ENCODE results near the gene APC2.
"Not testable (repeated sequence)": the region's sequence is repeated elsewhere in the genome, so short reads cannot be mapped to it uniquely, and the experiment has no call there.

DNA sequence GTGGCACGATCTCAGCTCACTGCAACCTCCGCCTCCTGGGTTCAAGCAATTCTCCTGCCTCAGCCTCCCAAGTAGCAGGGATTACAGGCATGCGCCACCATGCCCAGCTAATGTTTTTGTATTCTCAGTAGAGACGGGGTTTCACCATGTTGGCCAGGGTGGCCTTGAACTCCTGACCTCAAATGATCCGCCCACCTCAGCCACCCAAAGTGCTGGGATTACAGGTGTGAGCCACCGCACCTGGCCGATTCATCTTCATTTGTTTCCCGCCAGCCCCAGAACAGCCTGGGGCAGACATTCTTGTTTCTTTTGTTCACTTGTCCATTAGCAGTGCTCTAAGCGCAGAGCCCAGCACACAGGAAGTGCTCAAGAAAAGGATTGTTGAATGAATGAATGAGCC lies 27.1 kb downstream of the APC2 start:
- TF ChIP-seq, protein P1, sequence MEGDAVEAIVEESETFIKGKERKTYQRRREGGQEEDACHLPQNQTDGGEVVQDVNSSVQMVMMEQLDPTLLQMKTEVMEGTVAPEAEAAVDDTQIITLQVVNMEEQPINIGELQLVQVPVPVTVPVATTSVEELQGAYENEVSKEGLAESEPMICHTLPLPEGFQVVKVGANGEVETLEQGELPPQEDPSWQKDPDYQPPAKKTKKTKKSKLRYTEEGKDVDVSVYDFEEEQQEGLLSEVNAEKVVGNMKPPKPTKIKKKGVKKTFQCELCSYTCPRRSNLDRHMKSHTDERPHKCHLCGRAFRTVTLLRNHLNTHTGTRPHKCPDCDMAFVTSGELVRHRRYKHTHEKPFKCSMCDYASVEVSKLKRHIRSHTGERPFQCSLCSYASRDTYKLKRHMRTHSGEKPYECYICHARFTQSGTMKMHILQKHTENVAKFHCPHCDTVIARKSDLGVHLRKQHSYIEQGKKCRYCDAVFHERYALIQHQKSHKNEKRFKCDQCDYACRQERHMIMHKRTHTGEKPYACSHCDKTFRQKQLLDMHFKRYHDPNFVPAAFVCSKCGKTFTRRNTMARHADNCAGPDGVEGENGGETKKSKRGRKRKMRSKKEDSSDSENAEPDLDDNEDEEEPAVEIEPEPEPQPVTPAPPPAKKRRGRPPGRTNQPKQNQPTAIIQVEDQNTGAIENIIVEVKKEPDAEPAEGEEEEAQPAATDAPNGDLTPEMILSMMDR (IDR thresholded peaks at IDR 0.05; ENCODE audit: low read depth, low read length, poor library complexity, severe bottlenecking), result not testable (repeated sequence)
- not testable (repeated sequence) for TF ChIP-seq EZH2phosphoT487 (IDR thresholded peaks at IDR 0.05; ENCODE audit: borderline replicate concordance, low read length)

All from DOHH2 (cell line).